Thyroid gland (tissue), 4 donors: ENCODE measurements around the gene KRT32. TPM values are rescaled to one million over a fixed set of nuclear protein-coding genes. Genes with fewer than 3 reads are reported as not detected.

ENCODE experiments used
- DNase-seq, 2 donors: peaks; one replicate each; pipeline ENCODE4 v3.0.0-alpha.2; 2019
- H3K27ac ChIP-seq, 3 donors: fragments of 200-600 bp; sonication (generic); 1 replicate in 2 of 3; 2 replicates in 1 of 3; pipeline ENCODE4 v1.5.1; 2016 to 2019; ENCODE audit warnings: mild to moderate bottlenecking in 1 of 3, moderate library complexity in 1 of 3
- H3K27me3 ChIP-seq: fragments of 200-600 bp; sonication (generic); one replicate; pipeline ENCODE4 v1.5.1; 2019
- H3K36me3 ChIP-seq, 2 donors: fragments of 200-600 bp; sonication (generic); one replicate each; pipeline ENCODE4 v1.5.1; 2016 to 2019
- H3K4me1 ChIP-seq, 2 donors: fragments of 200-600 bp; sonication (generic); one replicate each; pipeline ENCODE4 v1.5.1; 2017 to 2019
- H3K4me3 ChIP-seq, 3 donors: fragments of 200-600 bp; sonication (generic); replicated peaks in 1 of 3; 1 replicate in 2 of 3; 2 replicates in 1 of 3; pipeline ENCODE4 v1.5.1; 2016; ENCODE audit warnings: mild to moderate bottlenecking in 1 of 3
- H3K9me3 ChIP-seq: fragments of 200-600 bp; sonication (generic); one replicate; pipeline ENCODE4 v1.5.1; 2017
- CTCF ChIP-seq, 6 experiments: fragments of 200-600 bp in 3 of 6; fragments of 450-650 bp in 3 of 6; sonication (generic) in 3 of 6; IDR thresholded peaks; one replicate each; pipeline ENCODE4 v1.5.1; 2016 to 2019; ENCODE audit warnings: antibody characterized with exemption in 6 of 6, mild to moderate bottlenecking in 2 of 6, inconsistent platforms in 1 of 6, moderate library complexity in 1 of 6
- POLR2A ChIP-seq, 2 donors: fragments of 450-650 bp; IDR thresholded peaks; one replicate each; pipeline ENCODE4 v1.6.1; 2017; ENCODE audit warnings: antibody characterized with exemption in 2 of 2, mild to moderate bottlenecking in 2 of 2, moderate library complexity in 1 of 2
- WGBS, 2 donors: methylation state at CpG; one replicate each; pipeline ENCODE4 v1.1.5; 2017; 5-methylcytosine and 5-hydroxymethylcytosine counted together
- intact Hi-C: fragments of 100-400 bp; cut with DNase I; formaldehyde crosslinking; loops from one replicate; pipeline ENCODE4 v1.15.1; 2023
- total RNA-seq, 4 donors: library from RNA; depleted of rRNA; stranded (reverse); fragments of >200 nt; gene quantifications; one replicate each; pipeline ENCODE4 v1.2.3, GENCODE V29; 2016

The KRT32 gene
- total RNA-seq, 4 donors from 2014 or later: not detected

- Histone ChIP-seq H3K4me3 (no peak overlapping the region), H3K36me3 (no peaks in the 10 kb centered on the region), H3K9me3 (no peaks in the 10 kb centered on the region), H3K4me1 (peaks cover 0 to under 1% of the 10 kb centered on the region in 2 donors), H3K27ac (no peak overlapping the region), H3K27me3 (no peaks in the 10 kb centered on the region)
- DNase-seq: no peak
- intact Hi-C loops: no loop called here
- 81 to 82% methylated on average over 10 of the region's 10 CpGs for WGBS, 2 donors
- TF ChIP-seq CTCF (IDR thresholded peaks at IDR 0.05): no peak
- no peak for TF ChIP-seq POLR2A (IDR thresholded peaks at IDR 0.05)
These were observed 44.5 kb upstream of the KRT32 start for GRCh38 chr17:41511716-41512115.

GRCh38 chr17:41511116-41511515 is 43.9 kb upstream of the KRT32 start:
- peaks cover 0 to 5% of the 10 kb centered on the region in 2 donors for H3K4me1 ChIP-seq
- DNase-seq: no peak
- H3K4me3 ChIP-seq: no peak overlapping the region
- intact Hi-C loops: no loop called here
- WGBS, 2 donors: 70 to 94% methylated on average over 4 of the region's 4 CpGs
- H3K27me3 ChIP-seq: no peaks in the 10 kb centered on the region
- H3K36me3 ChIP-seq: no peaks in the 10 kb centered on the region
- no peak overlapping the region for H3K27ac ChIP-seq
- TF ChIP-seq POLR2A (IDR thresholded peaks at IDR 0.05): no peak
- H3K9me3 ChIP-seq: no peaks in the 10 kb centered on the region

- 66 to 69% methylated on average over 6 to 7 of the region's 7 CpGs for WGBS, 2 donors
- intact Hi-C loops: no loop called here
- TF ChIP-seq POLR2A (IDR thresholded peaks at IDR 0.05) (no peak), CTCF (IDR thresholded peaks at IDR 0.05) (no peak)
- H3K4me3 ChIP-seq: no peak overlapping the region
- no peak for DNase-seq
- no peaks in the 10 kb centered on the region for H3K9me3 ChIP-seq
- no peaks in the 10 kb centered on the region for H3K27me3 ChIP-seq
- no peak overlapping the region for H3K27ac ChIP-seq
- H3K4me1 ChIP-seq: peaks cover 0 to 5% of the 10 kb centered on the region in 2 donors
- H3K36me3 ChIP-seq: no peaks in the 10 kb centered on the region
These were observed 43.3 kb upstream of the KRT32 start for GRCh38 chr17:41510251-41511065.

- Histone ChIP-seq H3K4me3 (no peak overlapping the region), H3K36me3 (no peaks in the 10 kb centered on the region), H3K9me3 (no peaks in the 10 kb centered on the region), H3K4me1 (peaks cover 0 to 9% of the 10 kb centered on the region in 2 donors), H3K27me3 (no peaks in the 10 kb centered on the region), H3K27ac (no peak overlapping the region)
- DNase-seq: no peak
- 51 to 61% methylated on average over 10 of the region's 10 CpGs for WGBS, 2 donors
- no peak for TF ChIP-seq CTCF (IDR thresholded peaks at IDR 0.05)
- intact Hi-C loops: no loop called here
These were observed 40.2 kb upstream of the KRT32 start for GRCh38 chr17:41507315-41507880.

GRCh38 chr17:41505809-41506767 is 38.9 kb upstream of the KRT32 start:
- WGBS, 2 donors: 66 to 74% methylated on average over 14 of the region's 14 CpGs
- no peak for TF ChIP-seq POLR2A (IDR thresholded peaks at IDR 0.05)
- no peak overlapping the region for H3K4me3 ChIP-seq

More at GRCh38 chr17:41505809-41506767, 38.9 kb upstream of the KRT32 start:
- Histone ChIP-seq H3K9me3 (no peaks in the 10 kb centered on the region), H3K36me3 (no peaks in the 10 kb centered on the region), H3K27ac (no peak overlapping the region), H3K4me1 (peaks cover 0 to 9% of the 10 kb centered on the region in 2 donors), H3K27me3 (no peaks in the 10 kb centered on the region)
- intact Hi-C loops: no loop called here
- DNase-seq: no peak
